ENCODE measurements around the gene SLC1A7.

SLC1A7 gene

GRCh38 chr1:53132176-53132575 is 10.3 kb downstream of the SLC1A7 start:
- DNase-seq: no peak

- no peak for DNase-seq
Observed at GRCh38 chr1:53131590-53131938, 10.9 kb downstream of the SLC1A7 start.

GRCh38 chr1:53130878-53131589 is 11.4 kb downstream of the SLC1A7 start:
- DNase-seq: no peak

- no peak for DNase-seq
Observed at GRCh38 chr1:53130598-53130877, 11.9 kb downstream of the SLC1A7 start.

GRCh38 chr1:53129891-53130597 is 12.4 kb downstream of the SLC1A7 start:
- DNase-seq: no peak

GRCh38 chr1:53128401-53128800 is 14.0 kb downstream of the SLC1A7 start:
- DNase-seq: peak; percentile 45

- DNase-seq: peak; percentile 27
Observed at GRCh38 chr1:53127546-53127945, 14.9 kb downstream of the SLC1A7 start.

GRCh38 chr1:53126495-53126894 is 15.9 kb downstream of the SLC1A7 start:
- no peak for DNase-seq

GRCh38 chr1:53125623-53126360 is 16.6 kb downstream of the SLC1A7 start:
- no peak for DNase-seq

- no peak for DNase-seq
Observed at GRCh38 chr1:53125122-53125521, 17.3 kb downstream of the SLC1A7 start.

GRCh38 chr1:53123453-53124140 is 18.8 kb downstream of the SLC1A7 start:
- no peak for DNase-seq

- DNase-seq: no peak
Observed at GRCh38 chr1:53122961-53123413, 19.5 kb downstream of the SLC1A7 start.

GRCh38 chr1:53122201-53122885 is 20.1 kb downstream of the SLC1A7 start:
- DNase-seq: no peak

- DNase-seq: peak; percentile 90
Observed at GRCh38 chr1:53121319-53122172, 20.9 kb downstream of the SLC1A7 start.

- no peak for DNase-seq
Observed at GRCh38 chr1:53120659-53121058, 21.8 kb downstream of the SLC1A7 start.

GRCh38 chr1:53117836-53118235 is 24.6 kb downstream of the SLC1A7 start:
- DNase-seq: no peak

- DNase-seq: no peak
Observed at GRCh38 chr1:53116933-53117600, 25.4 kb downstream of the SLC1A7 start.

GRCh38 chr1:53116307-53116810 is 26.1 kb downstream of the SLC1A7 start:
- no peak for DNase-seq

- DNase-seq: peak; percentile 80
Observed at GRCh38 chr1:53115403-53116306, 26.8 kb downstream of the SLC1A7 start.

Data from NCI-H146 (cell line).